Astrocyte (in vitro differentiated cells and primary cell): Measurements from ENCODE around the gene ZMYND8. TPM values are rescaled to one million over a fixed set of nuclear protein-coding genes. Genes with fewer than 3 reads are reported as not detected.

Experiments
- DNase-seq: peaks from one replicate; pipeline ENCODE4 v3.0.0-alpha.2; 2010; ENCODE audit warnings: low read depth
- FAIRE-seq: peaks from 2 replicates; lab custom pipeline; 2011; peaks lifted over from hg19 to GRCh38; lab: Jason Lieb, UNC
- H2AFZ ChIP-seq: 2 replicates; pipeline ENCODE4 v1.6.0; 2012; ENCODE audit warnings: low read depth, low read length, inconsistent platforms
- H3K27ac ChIP-seq: 2 replicates; pipeline ENCODE4 v1.5.1; 2011; ENCODE audit warnings: low read depth, low read length, inconsistent platforms
- H3K27me3 ChIP-seq: 2 replicates; pipeline ENCODE4 v1.6.0; 2011; ENCODE audit warnings: low read length, inconsistent platforms; ENCODE audit not compliant: insufficient read depth
- H3K36me3 ChIP-seq: 2 replicates; pipeline ENCODE4 v1.5.1; 2011; ENCODE audit warnings: low read length, inconsistent platforms; ENCODE audit not compliant: insufficient read depth
- H3K4me1 ChIP-seq: 2 replicates; pipeline ENCODE4 v1.5.1; 2011; ENCODE audit warnings: low read length, inconsistent platforms; ENCODE audit not compliant: insufficient read depth
- H3K4me2 ChIP-seq: 2 replicates; pipeline ENCODE4 v1.6.0; 2012; ENCODE audit warnings: low read length, inconsistent platforms
- H3K4me3 ChIP-seq: 2 replicates; pipeline ENCODE4 v1.5.1; 2011; ENCODE audit warnings: low read depth, mild to moderate bottlenecking, low read length, inconsistent platforms; ENCODE audit not compliant: insufficient read depth
- H3K79me2 ChIP-seq: 2 replicates; pipeline ENCODE4 v1.6.0; 2012; ENCODE audit warnings: mild to moderate bottlenecking, low read length, inconsistent platforms; ENCODE audit not compliant: insufficient read depth
- H3K9ac ChIP-seq: 2 replicates; pipeline ENCODE4 v1.6.0; 2012; ENCODE audit warnings: mild to moderate bottlenecking, low read length, inconsistent platforms
- H3K9me3 ChIP-seq: 2 replicates; pipeline ENCODE4 v1.5.1; 2012; ENCODE audit warnings: low read depth, mild to moderate bottlenecking, low read length, inconsistent platforms; ENCODE audit not compliant: insufficient read depth
- H4K20me1 ChIP-seq: 2 replicates; pipeline ENCODE4 v1.6.0; 2012; ENCODE audit warnings: low read length, inconsistent platforms; ENCODE audit not compliant: insufficient read depth
- H3K27ac Mint-ChIP-seq: one replicate; pipeline ENCODE4 v1.8.0; 2021; ENCODE audit warnings: mild to moderate bottlenecking, mixed read lengths; ENCODE audit not compliant: unreplicated experiment
- H3K27me3 Mint-ChIP-seq: one replicate; pipeline ENCODE4 v1.8.0; 2021; ENCODE audit warnings: low read depth, mixed read lengths; ENCODE audit not compliant: unreplicated experiment
- H3K36me3 Mint-ChIP-seq: one replicate; pipeline ENCODE4 v1.8.0; 2021; ENCODE audit warnings: low read depth, mixed read lengths; ENCODE audit not compliant: unreplicated experiment
- H3K4me1 Mint-ChIP-seq: one replicate; pipeline ENCODE4 v1.8.0; 2021; ENCODE audit warnings: low read depth, mixed read lengths; ENCODE audit not compliant: unreplicated experiment
- H3K4me3 Mint-ChIP-seq: one replicate; pipeline ENCODE4 v1.8.0; 2021; ENCODE audit warnings: mild to moderate bottlenecking, moderate library complexity, mixed read lengths; ENCODE audit not compliant: unreplicated experiment
- H3K9me3 Mint-ChIP-seq: one replicate; pipeline ENCODE4 v1.8.0; 2021; ENCODE audit warnings: mild to moderate bottlenecking, mixed read lengths; ENCODE audit not compliant: unreplicated experiment
- EZH2 ChIP-seq: IDR thresholded peaks from 2 replicates; pipeline ENCODE4 v1.6.1; 2012; ENCODE audit warnings: mild to moderate bottlenecking, low read length, inconsistent platforms; ENCODE audit not compliant: insufficient read depth
- total RNA-seq: library from RNA; stranded (reverse); gene quantifications from 2 replicates; pipeline ENCODE4 v1.2.1, GENCODE V29; 2021
- TF ChIP-seq, protein P1 (sequence below): IDR thresholded peaks from 2 replicates; pipeline ENCODE4 v1.5.1; 2011; ENCODE audit warnings: low read depth, mild to moderate bottlenecking, inconsistent platforms, low read length, moderate library complexity; ENCODE audit not compliant: insufficient read depth

Gene ZMYND8
- total RNA-seq, 1 donor from 2014 or later, result 45.8 TPM

DNA sequence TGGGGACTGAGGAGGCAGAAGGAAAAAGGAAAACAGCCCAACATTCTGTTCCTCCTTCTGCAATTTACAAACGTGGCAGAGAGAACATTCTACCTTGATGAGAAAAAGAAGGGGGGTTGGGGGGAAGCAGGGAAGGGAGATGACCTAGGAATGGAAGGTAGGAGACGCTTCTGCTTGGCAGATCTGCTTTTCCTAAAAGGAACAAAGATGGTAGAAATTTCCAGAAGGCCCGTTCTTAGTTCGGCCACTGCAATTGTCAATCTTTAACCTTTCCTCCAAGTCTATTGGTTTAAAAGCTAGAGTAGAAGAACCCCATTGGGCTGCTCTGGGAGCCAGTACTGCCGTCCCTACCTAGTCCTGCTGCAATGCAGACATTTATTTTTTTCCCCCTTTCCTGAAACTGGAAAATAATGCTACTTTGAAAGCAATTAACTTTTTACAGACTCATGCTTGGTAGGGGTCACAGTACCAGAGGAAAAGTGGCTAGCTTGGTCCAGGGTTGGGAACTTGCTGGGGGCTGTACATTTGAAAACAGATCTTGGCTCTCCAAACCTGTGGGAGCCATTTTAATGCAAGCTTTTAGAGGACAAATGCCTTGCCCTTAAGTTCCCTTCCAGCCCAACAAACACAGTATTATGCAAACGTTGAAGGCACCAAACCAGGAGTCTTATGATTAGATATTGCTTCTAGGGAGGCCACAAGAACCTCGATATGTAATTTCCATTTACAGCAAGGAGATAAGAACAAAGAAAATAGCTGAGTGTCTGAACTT is 2.6 kb downstream of the ZMYND8 start:
- Histone ChIP-seq H3K4me1 (peaks cover 97% of the 10 kb centered on the region), H2AFZ (no peak overlapping the region), H3K79me2 (peaks cover 69% of the 10 kb centered on the region), H3K4me2 (peak overlapping the region; percentile 80), H3K9ac (peak overlapping the region; percentile 86), H3K4me3 (peak overlapping the region; percentile 39), H3K36me3 (no peaks in the 10 kb centered on the region), H3K9me3 (no peaks in the 10 kb centered on the region), H4K20me1 (no peaks in the 10 kb centered on the region), H3K27ac (peak overlapping the region; percentile 95), H3K27me3 (no peaks in the 10 kb centered on the region)
- H3K27ac Mint-ChIP-seq, result peak overlapping the region; percentile 82
- DNase-seq, result peak; percentile 56
- H3K9me3 Mint-ChIP-seq, result no peaks in the 10 kb centered on the region
- FAIRE-seq, result no peak
- no peaks in the 10 kb centered on the region for H3K36me3 Mint-ChIP-seq
- TF ChIP-seq EZH2, result no peak
- TF ChIP-seq, protein P1, sequence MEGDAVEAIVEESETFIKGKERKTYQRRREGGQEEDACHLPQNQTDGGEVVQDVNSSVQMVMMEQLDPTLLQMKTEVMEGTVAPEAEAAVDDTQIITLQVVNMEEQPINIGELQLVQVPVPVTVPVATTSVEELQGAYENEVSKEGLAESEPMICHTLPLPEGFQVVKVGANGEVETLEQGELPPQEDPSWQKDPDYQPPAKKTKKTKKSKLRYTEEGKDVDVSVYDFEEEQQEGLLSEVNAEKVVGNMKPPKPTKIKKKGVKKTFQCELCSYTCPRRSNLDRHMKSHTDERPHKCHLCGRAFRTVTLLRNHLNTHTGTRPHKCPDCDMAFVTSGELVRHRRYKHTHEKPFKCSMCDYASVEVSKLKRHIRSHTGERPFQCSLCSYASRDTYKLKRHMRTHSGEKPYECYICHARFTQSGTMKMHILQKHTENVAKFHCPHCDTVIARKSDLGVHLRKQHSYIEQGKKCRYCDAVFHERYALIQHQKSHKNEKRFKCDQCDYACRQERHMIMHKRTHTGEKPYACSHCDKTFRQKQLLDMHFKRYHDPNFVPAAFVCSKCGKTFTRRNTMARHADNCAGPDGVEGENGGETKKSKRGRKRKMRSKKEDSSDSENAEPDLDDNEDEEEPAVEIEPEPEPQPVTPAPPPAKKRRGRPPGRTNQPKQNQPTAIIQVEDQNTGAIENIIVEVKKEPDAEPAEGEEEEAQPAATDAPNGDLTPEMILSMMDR, result no peak
- H3K4me1 Mint-ChIP-seq, result peaks cover 62% of the 10 kb centered on the region
- H3K4me3 Mint-ChIP-seq, result no peak overlapping the region
- H3K27me3 Mint-ChIP-seq, result no peaks in the 10 kb centered on the region

DNA sequence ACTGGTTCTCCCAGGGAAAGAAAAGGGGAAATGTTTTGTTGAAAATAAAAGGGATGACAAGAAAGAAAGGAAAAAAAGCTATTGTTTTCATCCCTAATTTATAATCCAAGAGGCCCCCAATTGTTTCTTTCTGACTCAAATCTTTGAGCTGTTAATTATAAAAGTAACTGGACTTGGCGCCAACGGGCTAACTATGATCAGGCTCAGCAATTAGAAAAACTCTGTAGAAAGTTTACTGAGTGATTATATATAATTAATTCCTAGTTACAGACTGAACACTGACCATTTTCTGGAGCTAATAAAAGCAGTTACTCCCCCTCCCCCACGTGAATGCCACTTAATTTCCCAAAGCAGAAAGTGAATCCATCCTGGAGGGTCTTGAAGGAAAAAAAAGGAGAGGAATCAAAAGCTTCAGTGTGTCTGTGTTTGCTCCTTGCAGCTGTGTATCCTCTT is 3.2 kb downstream of the ZMYND8 start:
- H3K4me3 ChIP-seq, result peak overlapping the region; percentile 41
- DNase-seq (no peak), FAIRE-seq (no peak)
- no peak overlapping the region for H2AFZ ChIP-seq
- Mint-ChIP-seq H3K27me3 (no peaks in the 10 kb centered on the region), H3K9me3 (no peaks in the 10 kb centered on the region), H3K4me3 (no peak overlapping the region), H3K27ac (peak overlapping the region; percentile 82), H3K36me3 (no peaks in the 10 kb centered on the region), H3K4me1 (peaks cover 56% of the 10 kb centered on the region)
- no peaks in the 10 kb centered on the region for H3K9me3 ChIP-seq
- peak overlapping the region; percentile 86 for H3K9ac ChIP-seq
- H3K79me2 ChIP-seq, result peaks cover 75% of the 10 kb centered on the region
- TF ChIP-seq, protein P1, result no peak
- TF ChIP-seq EZH2, result no peak
- H3K4me2 ChIP-seq, result peak overlapping the region; percentile 80
- H3K27me3 ChIP-seq, result no peaks in the 10 kb centered on the region
- no peaks in the 10 kb centered on the region for H4K20me1 ChIP-seq
- peak overlapping the region; percentile 95 for H3K27ac ChIP-seq
- no peaks in the 10 kb centered on the region for H3K36me3 ChIP-seq
- peaks cover 97% of the 10 kb centered on the region for H3K4me1 ChIP-seq
